Neural progenitor cell (in vitro differentiated cells): ENCODE measurements around the gene PTX4. TPM values are rescaled to one million over a fixed set of nuclear protein-coding genes. Genes with fewer than 3 reads are reported as not detected.

Experiments used
- DNase-seq: peaks from one replicate; pipeline ENCODE4 v3.0.0-alpha.2; 2016; ENCODE audit warnings: low spot score
- H2AFZ ChIP-seq: fragments of 200-600 bp; sonication (generic); replicated peaks from 2 replicates; pipeline ENCODE4 v1.6.1; 2016; ENCODE audit warnings: antibody characterized with exemption
- H3F3A ChIP-seq: fragments of 200-600 bp; sonication (generic); 2 replicates; pipeline ENCODE4 v1.6.1; 2016; ENCODE audit warnings: antibody characterized with exemption, low read depth
- H3K27ac ChIP-seq: fragments of 200-600 bp; sonication (generic); 2 replicates; pipeline ENCODE4 v1.5.1; 2016; ENCODE audit warnings: mild to moderate bottlenecking
- H3K27me3 ChIP-seq: fragments of 200-600 bp; sonication (generic); 2 replicates; pipeline ENCODE4 v1.6.1; 2016; ENCODE audit warnings: mild to moderate bottlenecking, moderate library complexity
- H3K36me3 ChIP-seq: fragments of 200-600 bp; sonication (generic); 2 replicates; pipeline ENCODE4 v1.5.1; 2016
- H3K4me1 ChIP-seq: fragments of 200-600 bp; sonication (generic); 2 replicates; pipeline ENCODE4 v1.6.1; 2016; ENCODE audit warnings: mixed run types
- H3K4me2 ChIP-seq: fragments of 200-600 bp; sonication (generic); 2 replicates; pipeline ENCODE4 v1.6.1; 2016
- H3K4me3 ChIP-seq: fragments of 200-600 bp; sonication (generic); 2 replicates; pipeline ENCODE4 v1.5.1; 2016
- H3K79me2 ChIP-seq: fragments of 200-600 bp; sonication (generic); 2 replicates; pipeline ENCODE4 v1.6.1; 2016; ENCODE audit warnings: low read depth
- H3K9ac ChIP-seq: fragments of 200-600 bp; sonication (generic); 2 replicates; pipeline ENCODE4 v1.6.1; 2016
- H3K9me3 ChIP-seq: fragments of 200-600 bp; sonication (generic); 2 replicates; pipeline ENCODE4 v1.5.1; 2016; ENCODE audit warnings: low read depth
- H4K20me1 ChIP-seq: fragments of 200-600 bp; sonication (generic); 2 replicates; pipeline ENCODE4 v1.6.1; 2016; ENCODE audit warnings: low read depth
- H3K27ac Mint-ChIP-seq: 3 replicates; pipeline ENCODE4 v1.8.0; 2021; ENCODE audit warnings: mixed read lengths
- H3K27me3 Mint-ChIP-seq: 2 replicates; pipeline ENCODE4 v1.8.0; 2022; ENCODE audit warnings: low read depth, mild to moderate bottlenecking, inconsistent platforms, moderate library complexity, mixed read lengths; ENCODE audit not compliant: insufficient read depth
- H3K36me3 Mint-ChIP-seq: 3 replicates; pipeline ENCODE4 v1.8.0; 2021; ENCODE audit warnings: mixed read lengths
- H3K4me1 Mint-ChIP-seq: 3 replicates; pipeline ENCODE4 v1.8.0; 2021; ENCODE audit warnings: mixed read lengths
- H3K4me3 Mint-ChIP-seq: 3 replicates; pipeline ENCODE4 v1.8.0; 2021; ENCODE audit warnings: mild to moderate bottlenecking, moderate library complexity, mixed read lengths
- H3K9me3 Mint-ChIP-seq: 3 replicates; pipeline ENCODE4 v1.8.0; 2020; ENCODE audit warnings: mixed read lengths
- EZH2 ChIP-seq: fragments of 200-600 bp; sonication (generic); IDR thresholded peaks from 2 replicates; pipeline ENCODE4 v1.6.1; 2017; ENCODE audit warnings: antibody characterized with exemption, mild to moderate bottlenecking, moderate library complexity
- EZH2phosphoT487 ChIP-seq: fragments of 200-600 bp; sonication (generic); IDR thresholded peaks from 2 replicates; pipeline ENCODE4 v1.6.1; 2017; ENCODE audit warnings: antibody characterized with exemption
- total RNA-seq: library from RNA; depleted of rRNA; stranded (reverse); fragments of >200 nt; gene quantifications from 2 replicates; pipeline ENCODE4 v1.2.3, GENCODE V29; 2015; ENCODE audit warnings: low replicate concordance
- TF ChIP-seq, protein P1 (sequence below): fragments of 200-600 bp; sonication (generic); IDR thresholded peaks from 2 replicates; pipeline ENCODE4 v1.5.1; 2017; ENCODE audit warnings: antibody characterized with exemption, mild to moderate bottlenecking

Gene PTX4
- total RNA-seq, 1 donor from 2014 or later, result not detected

DNA sequence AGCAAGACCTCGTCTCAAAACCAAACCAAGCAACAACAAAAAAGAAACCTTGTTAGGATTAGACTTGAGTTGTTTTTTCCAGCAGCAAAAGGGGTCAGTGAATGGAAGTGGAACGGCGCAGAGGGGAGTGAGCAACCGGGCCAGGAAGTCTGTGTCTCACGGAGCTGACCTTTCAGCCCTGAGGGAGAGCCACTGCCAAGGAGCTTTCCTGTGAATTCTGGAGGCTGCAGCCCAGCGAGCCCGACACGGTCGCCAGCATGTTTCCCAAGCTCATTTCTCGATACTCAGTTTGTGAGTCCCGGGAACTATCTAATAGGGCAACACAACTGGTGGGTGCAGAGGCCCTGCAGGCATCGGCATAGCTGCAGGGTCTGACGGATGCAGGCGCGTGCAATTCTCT lies 24.0 kb upstream of the PTX4 start:
- H3F3A ChIP-seq, result peaks cover 5% of the 10 kb centered on the region
- no peaks in the 10 kb centered on the region for H3K4me1 Mint-ChIP-seq
- H3K4me3 Mint-ChIP-seq, result no peak overlapping the region
- peak overlapping the region; percentile 20 for H3K27ac ChIP-seq
- H3K27me3 ChIP-seq, result no peaks in the 10 kb centered on the region
- H3K36me3 Mint-ChIP-seq, result peaks cover 23% of the 10 kb centered on the region
- H3K9me3 ChIP-seq, result no peaks in the 10 kb centered on the region
- H2AFZ ChIP-seq, result no peak overlapping the region
- H4K20me1 ChIP-seq, result no peaks in the 10 kb centered on the region
- DNase-seq, result no peak
- H3K9me3 Mint-ChIP-seq, result peaks cover 7% of the 10 kb centered on the region
- H3K27ac Mint-ChIP-seq, result peak overlapping the region; percentile 9
- H3K27me3 Mint-ChIP-seq, result peaks cover 4% of the 10 kb centered on the region
- H3K4me2 ChIP-seq, result no peak overlapping the region
- H3K9ac ChIP-seq, result no peak overlapping the region
- no peaks in the 10 kb centered on the region for H3K36me3 ChIP-seq
- H3K79me2 ChIP-seq, result no peaks in the 10 kb centered on the region
- H3K4me3 ChIP-seq, result no peak overlapping the region
- TF ChIP-seq EZH2 (no peak), EZH2phosphoT487 (no peak)
- TF ChIP-seq, protein P1, sequence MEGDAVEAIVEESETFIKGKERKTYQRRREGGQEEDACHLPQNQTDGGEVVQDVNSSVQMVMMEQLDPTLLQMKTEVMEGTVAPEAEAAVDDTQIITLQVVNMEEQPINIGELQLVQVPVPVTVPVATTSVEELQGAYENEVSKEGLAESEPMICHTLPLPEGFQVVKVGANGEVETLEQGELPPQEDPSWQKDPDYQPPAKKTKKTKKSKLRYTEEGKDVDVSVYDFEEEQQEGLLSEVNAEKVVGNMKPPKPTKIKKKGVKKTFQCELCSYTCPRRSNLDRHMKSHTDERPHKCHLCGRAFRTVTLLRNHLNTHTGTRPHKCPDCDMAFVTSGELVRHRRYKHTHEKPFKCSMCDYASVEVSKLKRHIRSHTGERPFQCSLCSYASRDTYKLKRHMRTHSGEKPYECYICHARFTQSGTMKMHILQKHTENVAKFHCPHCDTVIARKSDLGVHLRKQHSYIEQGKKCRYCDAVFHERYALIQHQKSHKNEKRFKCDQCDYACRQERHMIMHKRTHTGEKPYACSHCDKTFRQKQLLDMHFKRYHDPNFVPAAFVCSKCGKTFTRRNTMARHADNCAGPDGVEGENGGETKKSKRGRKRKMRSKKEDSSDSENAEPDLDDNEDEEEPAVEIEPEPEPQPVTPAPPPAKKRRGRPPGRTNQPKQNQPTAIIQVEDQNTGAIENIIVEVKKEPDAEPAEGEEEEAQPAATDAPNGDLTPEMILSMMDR, result no peak
- no peaks in the 10 kb centered on the region for H3K4me1 ChIP-seq

DNA sequence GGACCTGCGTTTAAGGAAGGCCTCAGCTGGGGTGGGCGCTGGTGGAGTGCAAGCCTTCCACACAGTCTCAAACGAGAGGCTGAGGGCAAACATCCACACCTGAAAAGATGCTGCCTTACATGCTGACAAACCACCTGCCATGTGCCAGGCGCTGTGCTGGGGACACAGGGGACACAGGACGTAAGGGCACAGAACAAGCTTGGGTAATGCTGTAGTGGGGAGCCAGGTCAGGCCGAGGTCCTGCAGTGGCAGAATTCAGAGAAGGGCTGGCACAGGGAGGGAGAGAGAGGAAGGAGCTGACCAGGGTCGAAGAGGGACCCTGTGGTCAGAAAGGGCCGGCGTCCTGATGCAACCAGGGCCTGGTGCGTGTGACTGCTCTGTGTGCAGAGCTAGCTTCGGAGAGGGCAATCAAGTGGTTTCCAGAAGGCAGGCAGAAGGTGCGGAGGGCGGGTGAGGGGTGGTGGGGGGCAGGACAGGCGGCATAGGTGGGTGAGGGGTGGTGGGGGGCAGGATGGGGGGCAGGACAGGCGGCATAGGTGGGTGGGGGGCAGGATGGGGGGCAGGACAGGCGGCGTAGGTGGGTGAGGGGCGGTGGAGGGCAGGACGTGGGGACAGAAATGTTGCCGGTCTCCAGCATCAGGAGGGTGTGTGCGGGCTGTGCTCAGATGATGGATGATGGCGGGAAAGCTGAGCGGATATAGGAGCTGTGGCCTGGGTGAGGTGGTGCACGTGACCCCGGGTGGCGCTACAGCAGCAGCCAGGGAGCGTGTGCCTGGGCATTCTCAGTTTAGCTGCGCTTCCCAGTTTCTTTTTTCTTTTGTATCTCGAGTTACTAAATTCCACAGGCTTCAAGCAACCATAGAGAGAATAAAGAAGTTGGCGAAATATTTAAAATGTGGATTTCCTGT lies 23.2 kb upstream of the PTX4 start:
- H3K79me2 ChIP-seq, result no peaks in the 10 kb centered on the region
- Mint-ChIP-seq H3K27ac (no peak overlapping the region), H3K27me3 (peaks cover 4% of the 10 kb centered on the region), H3K4me3 (no peak overlapping the region), H3K36me3 (peaks cover 23% of the 10 kb centered on the region), H3K4me1 (no peaks in the 10 kb centered on the region), H3K9me3 (peaks cover 7% of the 10 kb centered on the region)
- no peak overlapping the region for H3K4me2 ChIP-seq
- H3K9ac ChIP-seq, result no peak overlapping the region
- no peaks in the 10 kb centered on the region for H3K9me3 ChIP-seq
- no peak overlapping the region for H2AFZ ChIP-seq
- no peak overlapping the region for H3K27ac ChIP-seq
- H4K20me1 ChIP-seq, result no peaks in the 10 kb centered on the region
- no peak overlapping the region for H3K4me3 ChIP-seq
- no peaks in the 10 kb centered on the region for H3K36me3 ChIP-seq
- H3F3A ChIP-seq, result peaks cover 5% of the 10 kb centered on the region
- TF ChIP-seq, protein P1, result no peak
- no peak for TF ChIP-seq EZH2
- TF ChIP-seq EZH2phosphoT487, result no peak
- H3K27me3 ChIP-seq, result no peaks in the 10 kb centered on the region
- DNase-seq, result no peak
- H3K4me1 ChIP-seq, result no peaks in the 10 kb centered on the region

DNA sequence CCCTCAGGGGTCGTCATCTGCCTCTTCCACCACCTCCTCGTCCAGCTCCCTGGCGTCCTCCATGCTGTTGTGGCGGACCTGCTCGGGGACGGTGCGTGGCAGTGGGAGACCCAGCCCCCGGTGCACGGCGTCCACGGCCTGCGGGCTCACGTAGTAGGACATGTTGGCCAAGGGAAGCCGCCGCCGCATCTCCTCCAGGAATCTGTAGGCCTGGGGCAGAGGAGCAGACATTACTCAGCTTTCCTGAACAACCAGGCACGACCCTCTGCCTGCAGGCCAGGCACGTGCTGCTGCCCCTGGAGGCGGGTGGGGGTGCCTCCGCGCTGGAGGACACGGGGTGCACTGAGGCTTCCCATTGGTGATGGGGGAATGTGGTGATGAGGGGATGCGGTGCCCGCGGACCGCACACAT lies 22.2 kb upstream of the PTX4 start:
- Mint-ChIP-seq H3K4me3 (no peak overlapping the region), H3K36me3 (peaks cover 18% of the 10 kb centered on the region), H3K9me3 (peaks cover 7% of the 10 kb centered on the region), H3K27me3 (peaks cover 3% of the 10 kb centered on the region), H3K4me1 (no peaks in the 10 kb centered on the region), H3K27ac (no peak overlapping the region)
- Histone ChIP-seq H3F3A (peaks cover 5% of the 10 kb centered on the region), H3K79me2 (no peaks in the 10 kb centered on the region), H3K36me3 (no peaks in the 10 kb centered on the region), H3K4me1 (no peaks in the 10 kb centered on the region), H3K4me2 (no peak overlapping the region), H3K4me3 (no peak overlapping the region), H3K27ac (no peak overlapping the region), H3K27me3 (no peaks in the 10 kb centered on the region), H2AFZ (no peak overlapping the region), H3K9me3 (no peaks in the 10 kb centered on the region), H4K20me1 (no peaks in the 10 kb centered on the region), H3K9ac (no peak overlapping the region)
- DNase-seq, result no peak
- TF ChIP-seq EZH2 (no peak), EZH2phosphoT487 (no peak)
- TF ChIP-seq, protein P1, result no peak
